ENCODE data around the gene PRICKLE1. TPM values are rescaled to one million over a fixed set of nuclear protein-coding genes. Genes with fewer than 3 reads are reported as not detected.

The PRICKLE1 gene
- total RNA-seq, 2 experiments from 2014 or later = 0.19 TPM; not detected in 1

DNA sequence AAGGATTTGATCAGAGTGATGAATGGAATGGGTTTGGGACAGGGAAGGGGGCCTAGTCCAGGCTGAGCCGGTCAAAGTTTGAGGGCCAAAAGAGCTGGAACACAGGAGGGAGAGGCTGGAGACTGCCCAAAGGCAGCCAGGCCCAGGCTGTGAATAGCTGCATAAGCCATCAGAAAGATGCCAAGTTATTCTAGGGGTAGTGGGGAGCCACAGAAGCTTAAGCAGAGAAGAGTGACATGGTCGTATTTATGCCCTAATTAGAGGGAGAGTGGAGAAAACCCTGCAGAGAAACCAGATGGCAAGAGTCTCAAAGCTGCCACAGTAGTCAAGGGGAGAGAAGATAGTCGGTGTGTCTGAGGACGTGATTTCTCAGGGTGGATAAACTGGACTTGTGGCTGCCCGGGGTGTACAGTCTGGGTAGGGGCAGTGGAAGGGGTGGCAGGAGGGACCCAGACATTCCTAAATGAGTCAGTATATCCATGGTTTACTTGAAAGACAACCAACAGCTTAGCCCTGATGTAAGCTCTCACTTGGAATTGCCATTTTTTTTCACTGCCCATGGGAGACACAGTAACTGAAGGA, 99.2 kb downstream of the PRICKLE1 start:
- Histone ChIP-seq H3K27ac (ENCODE audit: low read depth, low read length, poor library complexity, severe bottlenecking) (no peak overlapping the region), H3K9me2 (ENCODE audit: insufficient read depth, low read length) (no peaks in the 10 kb centered on the region), H4K20me1 (ENCODE audit: insufficient read depth, low read length) (no peaks in the 10 kb centered on the region; the same call in 1 of the 2 replicates), H3K4me2 (ENCODE audit: low read length) (no peak overlapping the region), H3K4me1 (ENCODE audit: insufficient read depth, low read length, poor library complexity, severe bottlenecking) (no peaks in the 10 kb centered on the region), H3K4me3 (ENCODE audit: low read depth, low read length, poor library complexity, severe bottlenecking) (no peak overlapping the region), H3K79me2 (ENCODE audit: insufficient read depth, low read depth, low read length) (no peaks in the 10 kb centered on the region), H2AFZ (ENCODE audit: low read length) (no peak overlapping the region), H3K36me3 (ENCODE audit: insufficient read depth, low read length) (no peaks in the 10 kb centered on the region), H3K9me3 (ENCODE audit: low read length) (no peaks in the 10 kb centered on the region)
- CTCF ChIA-PET (ENCODE audit: unreplicated experiment) = no interaction called here
- intact Hi-C loops (cut with micrococcal nuclease; ENCODE audit: unreplicated experiment) = no loop called here
- no peak for TF ChIP-seq EZH2phosphoT487 (IDR thresholded peaks at IDR 0.05; ENCODE audit: borderline replicate concordance, low read depth, low read length)
- TF ChIP-seq, protein P1, sequence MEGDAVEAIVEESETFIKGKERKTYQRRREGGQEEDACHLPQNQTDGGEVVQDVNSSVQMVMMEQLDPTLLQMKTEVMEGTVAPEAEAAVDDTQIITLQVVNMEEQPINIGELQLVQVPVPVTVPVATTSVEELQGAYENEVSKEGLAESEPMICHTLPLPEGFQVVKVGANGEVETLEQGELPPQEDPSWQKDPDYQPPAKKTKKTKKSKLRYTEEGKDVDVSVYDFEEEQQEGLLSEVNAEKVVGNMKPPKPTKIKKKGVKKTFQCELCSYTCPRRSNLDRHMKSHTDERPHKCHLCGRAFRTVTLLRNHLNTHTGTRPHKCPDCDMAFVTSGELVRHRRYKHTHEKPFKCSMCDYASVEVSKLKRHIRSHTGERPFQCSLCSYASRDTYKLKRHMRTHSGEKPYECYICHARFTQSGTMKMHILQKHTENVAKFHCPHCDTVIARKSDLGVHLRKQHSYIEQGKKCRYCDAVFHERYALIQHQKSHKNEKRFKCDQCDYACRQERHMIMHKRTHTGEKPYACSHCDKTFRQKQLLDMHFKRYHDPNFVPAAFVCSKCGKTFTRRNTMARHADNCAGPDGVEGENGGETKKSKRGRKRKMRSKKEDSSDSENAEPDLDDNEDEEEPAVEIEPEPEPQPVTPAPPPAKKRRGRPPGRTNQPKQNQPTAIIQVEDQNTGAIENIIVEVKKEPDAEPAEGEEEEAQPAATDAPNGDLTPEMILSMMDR (conservative IDR thresholded peaks at IDR 0.05; ENCODE audit: low read length) = no peak
- no peak for DNase-seq (ENCODE audit: low spot score)
- POLR2A ChIA-PET = interaction anchor here (0.7 to 1.6 kb wide), 3 partner anchors 12 to 903 kb away, joined by 3 to 5 read pairs (median 4); no protein-coding TSS in a partner anchor
- BruUV-seq (replicated peaks) = no TSS peak

- no peak overlapping the region for H3K27ac ChIP-seq (ENCODE audit: low read depth, low read length, poor library complexity, severe bottlenecking)
- TF ChIP-seq EZH2phosphoT487 (IDR thresholded peaks at IDR 0.05; ENCODE audit: borderline replicate concordance, low read depth, low read length) = no peak
- CTCF ChIA-PET (ENCODE audit: unreplicated experiment) = no interaction called here
- H4K20me1 ChIP-seq (ENCODE audit: insufficient read depth, low read length) = no peaks in the 10 kb centered on the region; the same call in 1 of the 2 replicates
- no peak overlapping the region for H2AFZ ChIP-seq (ENCODE audit: low read length)
- POLR2A ChIA-PET = interaction anchor here (1.0 kb wide), 1 partner anchor 18 kb away, joined by 4 read pairs; no protein-coding TSS in a partner anchor
- H3K9me2 ChIP-seq (ENCODE audit: insufficient read depth, low read length) = no peaks in the 10 kb centered on the region
- no peak for DNase-seq (ENCODE audit: low spot score)
- H3K4me2 ChIP-seq (ENCODE audit: low read length) = no peak overlapping the region
- H3K79me2 ChIP-seq (ENCODE audit: insufficient read depth, low read depth, low read length) = no peaks in the 10 kb centered on the region
- no peaks in the 10 kb centered on the region for H3K9me3 ChIP-seq (ENCODE audit: low read length)
- H3K36me3 ChIP-seq (ENCODE audit: insufficient read depth, low read length) = no peaks in the 10 kb centered on the region
- H3K4me1 ChIP-seq (ENCODE audit: insufficient read depth, low read length, poor library complexity, severe bottlenecking) = peaks cover 19% of the 10 kb centered on the region
- H3K4me3 ChIP-seq (ENCODE audit: low read depth, low read length, poor library complexity, severe bottlenecking) = no peak overlapping the region
- no TSS peak for BruUV-seq (replicated peaks)
- intact Hi-C loops (cut with micrococcal nuclease; ENCODE audit: unreplicated experiment) = no loop called here
Measured at GRCh38 chr12:42486407-42486806, 103.1 kb downstream of the PRICKLE1 start.

GRCh38 chr12:42485823-42486222, 103.7 kb downstream of the PRICKLE1 start:
- no peak overlapping the region for H3K4me2 ChIP-seq (ENCODE audit: low read length)
- H3K27ac ChIP-seq (ENCODE audit: low read depth, low read length, poor library complexity, severe bottlenecking) = no peak overlapping the region
- H3K9me3 ChIP-seq (ENCODE audit: low read length) = no peaks in the 10 kb centered on the region
- H3K79me2 ChIP-seq (ENCODE audit: insufficient read depth, low read depth, low read length) = no peaks in the 10 kb centered on the region
- BruUV-seq (replicated peaks) = no TSS peak
- no peak overlapping the region for H3K4me3 ChIP-seq (ENCODE audit: low read depth, low read length, poor library complexity, severe bottlenecking)
- no peak for DNase-seq (ENCODE audit: low spot score)
- peaks cover 19% of the 10 kb centered on the region for H3K4me1 ChIP-seq (ENCODE audit: insufficient read depth, low read length, poor library complexity, severe bottlenecking)
- H2AFZ ChIP-seq (ENCODE audit: low read length) = no peak overlapping the region
- POLR2A ChIA-PET = interaction anchor here (1.0 kb wide), 1 partner anchor 19 kb away, joined by 4 read pairs; no protein-coding TSS in a partner anchor
- no peaks in the 10 kb centered on the region for H3K9me2 ChIP-seq (ENCODE audit: insufficient read depth, low read length)
- TF ChIP-seq, protein P1 (conservative IDR thresholded peaks at IDR 0.05; ENCODE audit: low read length) = no peak
- TF ChIP-seq EZH2phosphoT487 (IDR thresholded peaks at IDR 0.05; ENCODE audit: borderline replicate concordance, low read depth, low read length) = no peak
- CTCF ChIA-PET (ENCODE audit: unreplicated experiment) = no interaction called here
- intact Hi-C loops (cut with micrococcal nuclease; ENCODE audit: unreplicated experiment) = no loop called here
- no peaks in the 10 kb centered on the region for H3K36me3 ChIP-seq (ENCODE audit: insufficient read depth, low read length)
- H4K20me1 ChIP-seq (ENCODE audit: insufficient read depth, low read length) = no peaks in the 10 kb centered on the region; the same call in 1 of the 2 replicates
